Astrocyte (in vitro differentiated cells and primary cell): ENCODE measurements around the gene FANK1. TPM values are rescaled to one million over a fixed set of nuclear protein-coding genes. Genes with fewer than 3 reads are reported as not detected.

Source experiments
- DNase-seq: peaks from one replicate; pipeline ENCODE4 v3.0.0-alpha.2; 2010; ENCODE audit warnings: low read depth
- FAIRE-seq: peaks from 2 replicates; lab custom pipeline; 2011; peaks lifted over from hg19 to GRCh38; lab: Jason Lieb, UNC
- H2AFZ ChIP-seq: 2 replicates; pipeline ENCODE4 v1.6.0; 2012; ENCODE audit warnings: low read depth, low read length, inconsistent platforms
- H3K27ac ChIP-seq: 2 replicates; pipeline ENCODE4 v1.5.1; 2011; ENCODE audit warnings: low read depth, low read length, inconsistent platforms
- H3K27me3 ChIP-seq: 2 replicates; pipeline ENCODE4 v1.6.0; 2011; ENCODE audit warnings: low read length, inconsistent platforms; ENCODE audit not compliant: insufficient read depth
- H3K36me3 ChIP-seq: 2 replicates; pipeline ENCODE4 v1.5.1; 2011; ENCODE audit warnings: low read length, inconsistent platforms; ENCODE audit not compliant: insufficient read depth
- H3K4me1 ChIP-seq: 2 replicates; pipeline ENCODE4 v1.5.1; 2011; ENCODE audit warnings: low read length, inconsistent platforms; ENCODE audit not compliant: insufficient read depth
- H3K4me2 ChIP-seq: 2 replicates; pipeline ENCODE4 v1.6.0; 2012; ENCODE audit warnings: low read length, inconsistent platforms
- H3K4me3 ChIP-seq: 2 replicates; pipeline ENCODE4 v1.5.1; 2011; ENCODE audit warnings: low read depth, mild to moderate bottlenecking, low read length, inconsistent platforms; ENCODE audit not compliant: insufficient read depth
- H3K79me2 ChIP-seq: 2 replicates; pipeline ENCODE4 v1.6.0; 2012; ENCODE audit warnings: mild to moderate bottlenecking, low read length, inconsistent platforms; ENCODE audit not compliant: insufficient read depth
- H3K9ac ChIP-seq: 2 replicates; pipeline ENCODE4 v1.6.0; 2012; ENCODE audit warnings: mild to moderate bottlenecking, low read length, inconsistent platforms
- H3K9me3 ChIP-seq: 2 replicates; pipeline ENCODE4 v1.5.1; 2012; ENCODE audit warnings: low read depth, mild to moderate bottlenecking, low read length, inconsistent platforms; ENCODE audit not compliant: insufficient read depth
- H4K20me1 ChIP-seq: 2 replicates; pipeline ENCODE4 v1.6.0; 2012; ENCODE audit warnings: low read length, inconsistent platforms; ENCODE audit not compliant: insufficient read depth
- H3K27ac Mint-ChIP-seq: one replicate; pipeline ENCODE4 v1.8.0; 2021; ENCODE audit warnings: mild to moderate bottlenecking, mixed read lengths; ENCODE audit not compliant: unreplicated experiment
- H3K27me3 Mint-ChIP-seq: one replicate; pipeline ENCODE4 v1.8.0; 2021; ENCODE audit warnings: low read depth, mixed read lengths; ENCODE audit not compliant: unreplicated experiment
- H3K36me3 Mint-ChIP-seq: one replicate; pipeline ENCODE4 v1.8.0; 2021; ENCODE audit warnings: low read depth, mixed read lengths; ENCODE audit not compliant: unreplicated experiment
- H3K4me1 Mint-ChIP-seq: one replicate; pipeline ENCODE4 v1.8.0; 2021; ENCODE audit warnings: low read depth, mixed read lengths; ENCODE audit not compliant: unreplicated experiment
- H3K4me3 Mint-ChIP-seq: one replicate; pipeline ENCODE4 v1.8.0; 2021; ENCODE audit warnings: mild to moderate bottlenecking, moderate library complexity, mixed read lengths; ENCODE audit not compliant: unreplicated experiment
- H3K9me3 Mint-ChIP-seq: one replicate; pipeline ENCODE4 v1.8.0; 2021; ENCODE audit warnings: mild to moderate bottlenecking, mixed read lengths; ENCODE audit not compliant: unreplicated experiment
- CTCF ChIP-seq: IDR thresholded peaks from 2 replicates; pipeline ENCODE4 v1.5.1; 2011; ENCODE audit warnings: low read depth, mild to moderate bottlenecking, inconsistent platforms, low read length, moderate library complexity; ENCODE audit not compliant: insufficient read depth
- EZH2 ChIP-seq: IDR thresholded peaks from 2 replicates; pipeline ENCODE4 v1.6.1; 2012; ENCODE audit warnings: mild to moderate bottlenecking, low read length, inconsistent platforms; ENCODE audit not compliant: insufficient read depth
- total RNA-seq: library from RNA; stranded (reverse); gene quantifications from 2 replicates; pipeline ENCODE4 v1.2.1, GENCODE V29; 2021

Gene FANK1
- total RNA-seq, 1 donor from 2014 or later: 9.7 TPM

GRCh38 chr10:126015413-126015812 lies 119.0 kb downstream of the FANK1 start:
- Histone ChIP-seq H3K36me3 (peaks cover 35% of the 10 kb centered on the region), H3K4me2 (no peak overlapping the region), H3K9me3 (no peaks in the 10 kb centered on the region), H4K20me1 (no peaks in the 10 kb centered on the region), H3K79me2 (no peaks in the 10 kb centered on the region), H3K4me1 (peaks cover 29% of the 10 kb centered on the region), H3K27ac (peak overlapping the region; percentile 83), H3K9ac (no peak overlapping the region), H3K27me3 (no peaks in the 10 kb centered on the region), H2AFZ (no peak overlapping the region), H3K4me3 (no peak overlapping the region)
- no peaks in the 10 kb centered on the region for H3K27me3 Mint-ChIP-seq
- DNase-seq (no peak), FAIRE-seq (no peak)
- H3K4me1 Mint-ChIP-seq: peaks cover 46% of the 10 kb centered on the region
- H3K9me3 Mint-ChIP-seq: peaks cover 10% of the 10 kb centered on the region
- peak overlapping the region; percentile 96 for H3K27ac Mint-ChIP-seq
- H3K4me3 Mint-ChIP-seq: no peak overlapping the region
- peaks cover 34% of the 10 kb centered on the region for H3K36me3 Mint-ChIP-seq
- TF ChIP-seq CTCF (no peak), EZH2 (no peak)

- Histone ChIP-seq H3K27me3 (no peaks in the 10 kb centered on the region), H3K4me2 (no peak overlapping the region), H3K36me3 (peaks cover 35% of the 10 kb centered on the region), H3K79me2 (no peaks in the 10 kb centered on the region), H3K27ac (no peak overlapping the region), H4K20me1 (no peaks in the 10 kb centered on the region), H2AFZ (no peak overlapping the region), H3K9me3 (no peaks in the 10 kb centered on the region), H3K4me1 (peaks cover 29% of the 10 kb centered on the region), H3K9ac (no peak overlapping the region), H3K4me3 (no peak overlapping the region)
- no peaks in the 10 kb centered on the region for H3K27me3 Mint-ChIP-seq
- FAIRE-seq: no peak
- peak overlapping the region; percentile 47 for H3K27ac Mint-ChIP-seq
- TF ChIP-seq CTCF: no peak
- peaks cover 37% of the 10 kb centered on the region for H3K36me3 Mint-ChIP-seq
- H3K4me1 Mint-ChIP-seq: peaks cover 46% of the 10 kb centered on the region
- peaks cover 10% of the 10 kb centered on the region for H3K9me3 Mint-ChIP-seq
- DNase-seq: peak; percentile 51
- no peak overlapping the region for H3K4me3 Mint-ChIP-seq
These were observed 119.9 kb downstream of the FANK1 start for GRCh38 chr10:126016156-126016805.

- Mint-ChIP-seq H3K4me1 (peaks cover 44% of the 10 kb centered on the region), H3K27me3 (no peaks in the 10 kb centered on the region), H3K36me3 (peaks cover 40% of the 10 kb centered on the region), H3K4me3 (no peak overlapping the region), H3K9me3 (peaks cover 10% of the 10 kb centered on the region), H3K27ac (peak overlapping the region; percentile 53)
- Histone ChIP-seq H3K36me3 (peaks cover 35% of the 10 kb centered on the region), H3K27me3 (no peaks in the 10 kb centered on the region), H4K20me1 (no peaks in the 10 kb centered on the region), H3K27ac (no peak overlapping the region), H2AFZ (no peak overlapping the region), H3K4me3 (no peak overlapping the region), H3K9ac (no peak overlapping the region), H3K79me2 (no peaks in the 10 kb centered on the region), H3K4me2 (no peak overlapping the region), H3K4me1 (peaks cover 29% of the 10 kb centered on the region), H3K9me3 (no peaks in the 10 kb centered on the region)
- FAIRE-seq: no peak
- TF ChIP-seq CTCF: no peak
- no peak for TF ChIP-seq EZH2
- DNase-seq: no peak
These were observed 120.5 kb downstream of the FANK1 start for GRCh38 chr10:126016882-126017281.
